CD4-positive, alpha-beta T cell (primary cell): ENCODE measurements around the gene ATP23. TPM values are rescaled to one million over a fixed set of nuclear protein-coding genes. Genes with fewer than 3 reads are reported as not detected.

Experiments used
- ATAC-seq: fragments of 200-7000 bp; cut with Tn5 transposase; one replicate; pipeline ENCODE4 v1.10.0; 2022; ENCODE audit warnings: mild to moderate bottlenecking; ENCODE audit not compliant: poor library complexity
- CTCF ChIA-PET: fragments of 350-600 bp; sonication (Branson Sonifier 250); formaldehyde crosslinking; loops from one replicate; lab custom pipeline; 2021; ENCODE audit warnings: antibody characterized with exemption, inconsistent platforms; lab: Charles Lee
- POLR2A ChIA-PET: fragments of 350-600 bp; sonication (Branson Sonifier 250); formaldehyde crosslinking; loops from one replicate; lab custom pipeline; 2021; ENCODE audit warnings: antibody characterized with exemption, inconsistent platforms; lab: Charles Lee
- DNase-seq, 14 experiments: peaks; one replicate each; pipeline ENCODE4 v3.0.0-alpha.2; 2013 to 2020; ENCODE audit warnings: mixed read lengths in 2 of 14
- H3K27ac ChIP-seq, 2 donors: one replicate each; pipeline versions ENCODE4 v1.5.1 to v1.7.0; 2013; ENCODE audit warnings: low read length in 2 of 2, low read depth in 1 of 2, mild to moderate bottlenecking in 1 of 2
- H3K27me3 ChIP-seq, 2 experiments: 1 replicate in 1 of 2; 2 replicates in 1 of 2; pipeline versions ENCODE4 v1.6.1 to v1.7.0; 2013; ENCODE audit warnings: low read length in 2 of 2, control low read depth in 1 of 2, mild to moderate bottlenecking in 1 of 2, moderate library complexity in 1 of 2; ENCODE audit not compliant: insufficient read depth in 2 of 2, control insufficient read depth in 1 of 2
- H3K36me3 ChIP-seq: one replicate; pipeline ENCODE4 v1.6.1; 2013; ENCODE audit warnings: low read length, control low read depth; ENCODE audit not compliant: insufficient read depth
- H3K4me1 ChIP-seq: one replicate; pipeline ENCODE4 v1.6.1; 2013; ENCODE audit warnings: low read length, control low read depth; ENCODE audit not compliant: insufficient read depth
- H3K4me3 ChIP-seq: one replicate; pipeline ENCODE4 v1.5.1; 2013; ENCODE audit warnings: mild to moderate bottlenecking, low read length, moderate library complexity
- H3K9me3 ChIP-seq, 2 experiments: 1 replicate in 1 of 2; 2 replicates in 1 of 2; pipeline versions ENCODE4 v1.6.1 to v1.7.0; 2013; ENCODE audit warnings: low read length in 2 of 2, mild to moderate bottlenecking in 2 of 2, control low read depth in 1 of 2, moderate library complexity in 1 of 2; ENCODE audit not compliant: control insufficient read depth in 1 of 2, insufficient read depth in 1 of 2
- H3K27ac Mint-ChIP-seq: one replicate; pipeline ENCODE4 v1.8.0; 2020; ENCODE audit warnings: mixed read lengths
- H3K27me3 Mint-ChIP-seq: one replicate; pipeline ENCODE4 v1.8.0; 2021; ENCODE audit warnings: mixed read lengths
- H3K36me3 Mint-ChIP-seq: one replicate; pipeline ENCODE4 v1.8.0; 2021; ENCODE audit warnings: low read depth, mixed read lengths
- H3K4me1 Mint-ChIP-seq: one replicate; pipeline ENCODE4 v1.8.0; 2021; ENCODE audit warnings: low read depth, mixed read lengths
- H3K4me3 Mint-ChIP-seq: one replicate; pipeline ENCODE4 v1.8.0; 2020; ENCODE audit warnings: mild to moderate bottlenecking, mixed read lengths
- H3K9me3 Mint-ChIP-seq: one replicate; pipeline ENCODE4 v1.8.0; 2020; ENCODE audit warnings: mixed read lengths
- intact Hi-C, 2 experiments: fragments of 100-400 bp; cut with DNase I in 1 of 2; cut with micrococcal nuclease in 1 of 2; formaldehyde crosslinking; loops; one replicate each; pipeline versions ENCODE4 v1.15.1 to v1.9.0; 2023 to 2025; cut with DNase I, micrococcal nuclease
- total RNA-seq, 174 experiments: library from RNA in 2 of 174; stranded (reverse) in 2 of 174; gene quantifications; one replicate each; pipeline ENCODE4 v1.2.3 and lab custom pipeline; 2021 to 2026
- TF ChIP-seq, protein P1 (sequence below): fragments of 200-600 bp; IDR thresholded peaks from one replicate; pipeline ENCODE4 v1.8.0; 2022; ENCODE audit warnings: antibody characterized with exemption, mild to moderate bottlenecking

ATP23 gene
- total RNA-seq, 2 experiments from 2014 or later: 5.3 to 5.6 TPM

DNA sequence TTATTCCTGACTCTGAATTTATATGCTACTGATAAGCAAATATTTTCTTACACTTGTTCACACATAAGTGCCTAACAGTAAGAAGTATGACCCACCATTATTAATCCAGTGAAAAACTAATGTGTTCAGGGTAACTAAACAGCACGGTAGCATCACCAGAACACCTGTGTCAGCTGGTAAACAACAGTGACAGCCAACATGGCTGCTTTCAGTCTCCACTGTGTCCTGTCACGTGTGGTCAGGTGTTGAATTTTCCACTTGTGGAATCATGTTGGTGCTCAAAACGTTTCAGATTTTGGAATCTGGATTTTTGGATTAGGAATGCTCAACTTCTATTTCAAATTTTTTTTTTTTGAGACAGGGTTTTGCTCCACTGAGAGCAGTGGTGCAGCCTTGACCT, 14.3 kb upstream of the ATP23 start:
- H3K4me1 ChIP-seq: no peaks in the 10 kb centered on the region
- H3K27ac Mint-ChIP-seq: no peak overlapping the region
- DNase-seq (no peak), ATAC-seq (no peak)
- ChIA-PET CTCF (interaction anchor here (1.2 kb wide), 1 partner anchor 27 kb away, joined by 4 read pairs; no protein-coding TSS in a partner anchor), POLR2A (no interaction called here)
- H3K27me3 Mint-ChIP-seq: no peaks in the 10 kb centered on the region
- no peaks in the 10 kb centered on the region for H3K36me3 ChIP-seq
- no peaks in the 10 kb centered on the region for H3K9me3 Mint-ChIP-seq
- H3K27me3 ChIP-seq: no peaks in the 10 kb centered on the region
- H3K27ac ChIP-seq: no peak overlapping the region
- H3K4me3 ChIP-seq: no peak overlapping the region
- no peak overlapping the region for H3K4me3 Mint-ChIP-seq
- no peaks in the 10 kb centered on the region for H3K36me3 Mint-ChIP-seq
- TF ChIP-seq, protein P1, sequence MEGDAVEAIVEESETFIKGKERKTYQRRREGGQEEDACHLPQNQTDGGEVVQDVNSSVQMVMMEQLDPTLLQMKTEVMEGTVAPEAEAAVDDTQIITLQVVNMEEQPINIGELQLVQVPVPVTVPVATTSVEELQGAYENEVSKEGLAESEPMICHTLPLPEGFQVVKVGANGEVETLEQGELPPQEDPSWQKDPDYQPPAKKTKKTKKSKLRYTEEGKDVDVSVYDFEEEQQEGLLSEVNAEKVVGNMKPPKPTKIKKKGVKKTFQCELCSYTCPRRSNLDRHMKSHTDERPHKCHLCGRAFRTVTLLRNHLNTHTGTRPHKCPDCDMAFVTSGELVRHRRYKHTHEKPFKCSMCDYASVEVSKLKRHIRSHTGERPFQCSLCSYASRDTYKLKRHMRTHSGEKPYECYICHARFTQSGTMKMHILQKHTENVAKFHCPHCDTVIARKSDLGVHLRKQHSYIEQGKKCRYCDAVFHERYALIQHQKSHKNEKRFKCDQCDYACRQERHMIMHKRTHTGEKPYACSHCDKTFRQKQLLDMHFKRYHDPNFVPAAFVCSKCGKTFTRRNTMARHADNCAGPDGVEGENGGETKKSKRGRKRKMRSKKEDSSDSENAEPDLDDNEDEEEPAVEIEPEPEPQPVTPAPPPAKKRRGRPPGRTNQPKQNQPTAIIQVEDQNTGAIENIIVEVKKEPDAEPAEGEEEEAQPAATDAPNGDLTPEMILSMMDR: no peak
- intact Hi-C loops: no loop called here
- no peaks in the 10 kb centered on the region for H3K4me1 Mint-ChIP-seq
- no peaks in the 10 kb centered on the region for H3K9me3 ChIP-seq

DNA sequence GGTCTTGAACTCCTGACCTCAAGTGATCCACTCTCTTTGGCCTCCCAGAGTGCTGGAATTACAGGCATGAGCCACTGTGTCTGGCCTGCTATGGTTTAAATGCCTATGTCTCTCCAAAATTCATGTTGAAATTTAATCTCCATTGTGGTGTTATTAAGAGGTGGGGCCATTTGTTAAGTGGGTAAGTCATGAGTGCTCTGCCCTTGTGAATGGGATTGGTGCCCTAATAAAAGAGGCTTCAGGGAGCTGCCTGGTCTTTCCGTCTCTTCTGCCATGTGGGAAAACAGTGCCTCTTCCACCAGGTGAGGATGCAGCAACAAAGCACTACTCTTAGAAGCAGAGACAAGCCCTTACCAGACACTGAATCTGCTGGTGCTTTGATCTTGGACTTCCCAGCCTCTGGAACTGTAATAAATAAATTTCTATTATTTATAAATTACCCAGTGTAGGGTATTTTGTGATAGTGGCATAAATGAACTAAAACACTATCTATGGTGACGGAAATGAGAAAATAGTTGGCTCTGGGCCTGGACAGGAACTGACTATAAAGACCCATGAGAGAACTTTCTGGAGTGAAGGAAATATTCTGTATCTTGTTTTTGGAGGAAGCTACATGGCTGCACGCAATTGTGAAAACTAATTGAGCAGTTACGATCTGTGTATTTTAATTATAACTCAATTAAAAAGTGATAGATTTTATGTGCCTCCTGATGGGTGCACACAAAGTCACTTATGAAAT, 12.1 kb upstream of the ATP23 start:
- Histone ChIP-seq H3K9me3 (no peaks in the 10 kb centered on the region), H3K36me3 (no peaks in the 10 kb centered on the region), H3K4me3 (no peak overlapping the region), H3K27me3 (no peaks in the 10 kb centered on the region), H3K27ac (no peak overlapping the region), H3K4me1 (no peaks in the 10 kb centered on the region)
- Mint-ChIP-seq H3K27me3 (no peaks in the 10 kb centered on the region), H3K4me1 (no peaks in the 10 kb centered on the region), H3K27ac (no peak overlapping the region), H3K9me3 (no peaks in the 10 kb centered on the region), H3K36me3 (no peaks in the 10 kb centered on the region), H3K4me3 (no peak overlapping the region)
- intact Hi-C loops: no loop called here
- no peak for DNase-seq
- TF ChIP-seq, protein P1: no peak
- no peak for ATAC-seq
- ChIA-PET CTCF (no interaction called here), POLR2A (no interaction called here)

DNA sequence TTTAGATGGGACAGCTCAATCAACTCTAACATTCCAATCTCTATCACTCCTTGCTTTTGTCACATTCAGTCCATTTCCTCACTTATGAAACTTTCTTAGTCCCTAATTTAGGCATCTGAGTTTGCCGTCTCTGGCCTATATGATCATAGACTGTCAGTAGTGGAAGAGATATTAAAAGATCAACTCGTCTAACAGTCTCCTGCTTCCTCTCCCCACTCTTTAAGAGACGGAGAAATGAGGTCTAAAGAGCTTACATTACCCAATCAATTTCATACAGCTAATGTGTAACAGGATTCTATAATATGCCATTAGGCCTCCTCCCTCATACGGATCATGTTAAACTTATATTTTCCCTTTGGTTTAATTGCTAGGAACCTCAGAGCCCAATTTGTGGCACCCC, 6.5 kb upstream of the ATP23 start:
- Mint-ChIP-seq H3K4me1 (peaks cover 26% of the 10 kb centered on the region), H3K4me3 (peak overlapping the region; percentile 95), H3K9me3 (no peaks in the 10 kb centered on the region), H3K27me3 (no peaks in the 10 kb centered on the region), H3K36me3 (peaks cover 5% of the 10 kb centered on the region), H3K27ac (peak overlapping the region; percentile 98)
- DNase-seq (no peak), ATAC-seq (no peak)
- peaks cover 3% of the 10 kb centered on the region for H3K4me1 ChIP-seq
- ChIA-PET CTCF (no interaction called here), POLR2A (no interaction called here)
- TF ChIP-seq, protein P1: no peak
- H3K36me3 ChIP-seq: no peaks in the 10 kb centered on the region
- H3K27me3 ChIP-seq: no peaks in the 10 kb centered on the region
- H3K4me3 ChIP-seq: no peak overlapping the region
- H3K27ac ChIP-seq: no peak overlapping the region
- H3K9me3 ChIP-seq: no peaks in the 10 kb centered on the region
- intact Hi-C loops: loop anchor here in 1 of 2 experiments (1.0 kb wide), 1 partner anchor 27 kb away; no protein-coding TSS in a partner anchor
